Measurements from ENCODE around the gene IP6K3.

GRCh38 chr6:33731035-33731434 lies 15.7 kb downstream of the IP6K3 start:
- TF ChIP-seq POLR2AphosphoS5 (IDR thresholded peaks at IDR 0.05; ENCODE audit: low read depth, low read length) (no peak), REST (IDR thresholded peaks at IDR 0.05; ENCODE audit: insufficient read depth in 1 of 2, low read depth in 2 of 2, low read length in 2 of 2) (no peak)

Measured in PFSK-1 (cell line).